ENCODE results near the gene PARN.

DNA sequence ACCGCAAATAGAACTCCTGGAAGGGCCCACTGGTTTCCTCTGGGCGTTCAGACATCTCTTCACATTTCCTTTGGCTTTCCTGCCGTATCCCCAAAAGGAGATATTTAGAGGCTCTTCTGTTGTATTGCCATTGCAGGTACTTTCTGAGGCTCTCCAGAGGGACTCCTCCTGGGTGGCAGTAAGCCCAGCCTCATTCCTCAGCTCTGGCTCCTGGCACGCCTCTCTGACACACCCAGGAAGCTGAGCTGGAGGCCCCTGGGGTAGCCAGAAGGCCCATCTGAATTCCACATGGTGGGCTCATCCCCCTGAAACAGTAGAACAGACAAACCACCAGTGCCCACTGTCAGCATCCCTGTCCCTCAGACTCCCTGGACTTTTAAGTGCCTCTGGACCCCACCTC is 206.7 kb downstream of the PARN start:
- no peak for TF ChIP-seq CTCF (IDR thresholded peaks at IDR 0.05)
- no peak for TF ChIP-seq POLR2AphosphoS5 (IDR thresholded peaks at IDR 0.05)

All from sigmoid colon (tissue), 4 donors.